Hepatocyte (in vitro differentiated cells): ENCODE data around the gene COTL1.

ENCODE experiments used
- CTCF ChIP-seq: fragments of 200-600 bp; sonication (generic); IDR thresholded peaks from 2 replicates; pipeline ENCODE4 v1.5.1; 2016; ENCODE audit warnings: antibody characterized with exemption, mild to moderate bottlenecking; ENCODE audit not compliant: poor library complexity
- EZH2 ChIP-seq: fragments of 200-600 bp; sonication (generic); IDR thresholded peaks from 2 replicates; pipeline ENCODE4 v1.6.1; 2016; ENCODE audit warnings: antibody characterized with exemption, mild to moderate bottlenecking, borderline replicate concordance
- EZH2phosphoT487 ChIP-seq: fragments of 200-600 bp; sonication (generic); IDR thresholded peaks from one replicate; pipeline ENCODE4 v1.6.1; 2018; ENCODE audit warnings: antibody characterized with exemption, mild to moderate bottlenecking, low read depth, moderate library complexity; ENCODE audit not compliant: unreplicated experiment, severe bottlenecking

DNA sequence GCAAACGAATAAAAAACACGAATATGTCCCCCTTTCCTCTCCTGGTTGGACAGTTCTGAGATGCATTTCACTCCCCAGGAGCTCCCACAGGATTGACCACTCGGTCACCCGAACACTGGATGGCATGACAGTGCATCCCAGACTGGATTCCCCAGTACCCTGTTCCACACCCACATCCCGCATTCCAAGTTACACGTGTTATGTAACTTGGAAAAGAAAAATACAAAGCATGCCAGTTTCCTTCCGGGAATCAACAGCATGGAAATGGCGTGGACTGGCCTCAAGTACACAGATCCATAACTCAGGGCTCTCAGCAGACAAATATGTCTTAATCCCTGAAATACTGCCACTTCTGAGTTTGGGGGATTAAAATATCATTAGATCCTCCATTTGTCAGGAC is 17.8 kb upstream of the COTL1 start:
- TF ChIP-seq CTCF = no peak
- TF ChIP-seq EZH2 = no peak
- no peak for TF ChIP-seq EZH2phosphoT487
